A549 (cell line): ENCODE results near the gene CD68.

Experiments
- CTCF ChIP-seq: fragments of >200 bp; sonication (Bioruptor Twin); formaldehyde crosslinking; IDR thresholded peaks from 3 replicates; pipeline ENCODE4 v1.5.1; 2016
- MAFK ChIP-seq: fragments of 450-650 bp; IDR thresholded peaks from 2 replicates; pipeline ENCODE4 v1.6.1; 2014; ENCODE audit not compliant: partially characterized antibody
- NFE2L2 ChIP-seq: fragments of 150-350 bp; conservative IDR thresholded peaks from 2 replicates; pipeline ENCODE4 v1.6.1; 2014; ENCODE audit warnings: low read length
- POLR2A ChIP-seq: IDR thresholded peaks from 2 replicates; pipeline ENCODE4 v1.6.1; 2012; ENCODE audit warnings: mild to moderate bottlenecking, low read length
- TF ChIP-seq, protein P1 (sequence below): IDR thresholded peaks from 2 replicates; pipeline ENCODE4 v1.6.1; 2012; ENCODE audit warnings: low read depth, borderline replicate concordance
- TF ChIP-seq, protein P2 (sequence below): IDR thresholded peaks from 2 replicates; pipeline ENCODE4 v1.6.1; 2012

DNA sequence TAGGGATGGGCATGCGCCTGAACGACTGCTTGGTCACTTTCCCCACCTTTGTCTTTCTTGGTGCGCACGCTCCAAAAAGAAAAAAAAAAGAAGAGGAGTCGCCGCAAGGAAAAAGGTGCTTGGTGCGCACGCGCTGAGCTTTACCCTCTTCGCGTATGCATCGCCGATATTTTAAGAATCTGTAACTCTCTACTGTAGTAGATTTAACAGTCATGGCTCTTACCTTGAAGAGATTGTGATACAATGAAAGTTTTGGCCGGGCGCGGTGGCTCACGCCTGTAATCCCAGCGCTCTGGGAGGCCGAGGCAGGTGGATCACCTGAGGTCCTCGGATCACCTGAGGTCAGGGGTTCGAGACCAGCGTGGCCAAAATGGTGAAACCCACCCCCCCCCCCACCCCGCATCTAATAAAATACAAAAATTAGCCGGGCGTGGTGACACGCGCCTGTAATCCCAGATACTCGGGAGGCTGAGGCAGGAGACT, 35.9 kb downstream of the CD68 start:
- no peak for TF ChIP-seq NFE2L2
- TF ChIP-seq POLR2A = peak; percentile 34; the same call in 1 of the 2 replicates
- TF ChIP-seq, protein P1, sequence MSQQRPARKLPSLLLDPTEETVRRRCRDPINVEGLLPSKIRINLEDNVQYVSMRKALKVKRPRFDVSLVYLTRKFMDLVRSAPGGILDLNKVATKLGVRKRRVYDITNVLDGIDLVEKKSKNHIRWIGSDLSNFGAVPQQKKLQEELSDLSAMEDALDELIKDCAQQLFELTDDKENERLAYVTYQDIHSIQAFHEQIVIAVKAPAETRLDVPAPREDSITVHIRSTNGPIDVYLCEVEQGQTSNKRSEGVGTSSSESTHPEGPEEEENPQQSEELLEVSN = 0 out of 2 replicates have a peak, but pooled peaks have one; percentile 26
- no peak for TF ChIP-seq CTCF
- peak; percentile 33 for TF ChIP-seq MAFK
- TF ChIP-seq, protein P2, sequence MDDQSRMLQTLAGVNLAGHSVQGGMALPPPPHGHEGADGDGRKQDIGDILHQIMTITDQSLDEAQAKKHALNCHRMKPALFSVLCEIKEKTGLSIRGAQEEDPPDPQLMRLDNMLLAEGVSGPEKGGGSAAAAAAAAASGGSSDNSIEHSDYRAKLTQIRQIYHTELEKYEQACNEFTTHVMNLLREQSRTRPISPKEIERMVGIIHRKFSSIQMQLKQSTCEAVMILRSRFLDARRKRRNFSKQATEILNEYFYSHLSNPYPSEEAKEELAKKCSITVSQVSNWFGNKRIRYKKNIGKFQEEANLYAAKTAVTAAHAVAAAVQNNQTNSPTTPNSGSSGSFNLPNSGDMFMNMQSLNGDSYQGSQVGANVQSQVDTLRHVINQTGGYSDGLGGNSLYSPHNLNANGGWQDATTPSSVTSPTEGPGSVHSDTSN = no peak
